PC-9 (cell line): ENCODE results near the gene MPV17. TPM values are rescaled to one million over a fixed set of nuclear protein-coding genes. Genes with fewer than 3 reads are reported as not detected.

Experiments used
- BruUV-seq: library from RNA; stranded (reverse); fragments of 400-500 nt; replicated peaks from 2 replicates; lab custom pipeline; 2021; lab: Mats Ljungman, UMichigan
- CTCF ChIA-PET: fragments of 300-600 bp; sonication (Branson Sonifier 250); formaldehyde crosslinking; loops from one replicate; lab custom pipeline; 2022; ENCODE audit warnings: antibody characterized with exemption; lab: Charles Lee
- POLR2A ChIA-PET: fragments of 300-600 bp; sonication (Branson Sonifier 250); formaldehyde crosslinking; loops from one replicate; lab custom pipeline; 2022; ENCODE audit warnings: antibody characterized with exemption; ENCODE audit not compliant: unreplicated experiment; lab: Charles Lee
- DNase-seq, 2 experiments: peaks; one replicate each; pipeline versions ENCODE4 v3.0.0 to v3.0.0-alpha.2; 2015 to 2022; ENCODE audit warnings: mixed read lengths in 1 of 2
- H2AFZ ChIP-seq: fragments of 200-600 bp; sonication (generic); 2 replicates; pipeline ENCODE4 v1.8.1; 2017; ENCODE audit warnings: antibody characterized with exemption
- H3F3A ChIP-seq: fragments of 200-600 bp; sonication (generic); 2 replicates; pipeline ENCODE4 v1.8.1; 2017; ENCODE audit warnings: antibody characterized with exemption, mild to moderate bottlenecking, low read depth; ENCODE audit not compliant: insufficient read depth
- H3K27ac ChIP-seq: fragments of 200-600 bp; sonication (generic); 2 replicates; pipeline ENCODE4 v1.6.1; 2016; ENCODE audit warnings: mixed run types
- H3K27me3 ChIP-seq: fragments of 200-600 bp; sonication (generic); 2 replicates; pipeline ENCODE4 v1.6.1; 2016; ENCODE audit warnings: low read depth, mixed run types; ENCODE audit not compliant: insufficient read depth
- H3K36me3 ChIP-seq: fragments of 200-600 bp; sonication (generic); 2 replicates; pipeline ENCODE4 v1.6.1; 2016; ENCODE audit warnings: low read depth, mixed run types
- H3K4me1 ChIP-seq: fragments of 200-600 bp; sonication (generic); replicated peaks from 2 replicates; pipeline ENCODE4 v1.6.1; 2016; ENCODE audit warnings: mixed run types; ENCODE audit not compliant: insufficient read depth
- H3K4me2 ChIP-seq: fragments of 200-600 bp; sonication (generic); 2 replicates; pipeline ENCODE4 v1.6.1; 2017; ENCODE audit warnings: mixed run types
- H3K4me3 ChIP-seq: fragments of 200-600 bp; sonication (generic); 2 replicates; pipeline ENCODE4 v1.6.1; 2016; ENCODE audit warnings: mixed run types
- H3K79me2 ChIP-seq: fragments of 200-600 bp; sonication (generic); 2 replicates; pipeline ENCODE4 v1.6.1; 2017; ENCODE audit warnings: low read depth, mixed run types
- H3K9me2 ChIP-seq: fragments of 200-600 bp; sonication (generic); 2 replicates; pipeline ENCODE4 v1.8.1; 2017; ENCODE audit warnings: mild to moderate bottlenecking; ENCODE audit not compliant: insufficient read depth
- H3K9me3 ChIP-seq: fragments of 200-600 bp; sonication (generic); 2 replicates; pipeline ENCODE4 v1.8.1; 2016; ENCODE audit warnings: low read depth; ENCODE audit not compliant: insufficient read depth
- H4K20me1 ChIP-seq: fragments of 200-600 bp; sonication (generic); 2 replicates; pipeline ENCODE4 v1.8.1; 2017; ENCODE audit not compliant: insufficient read depth
- CTCF ChIP-seq: fragments of 200-600 bp; sonication (generic); conservative IDR thresholded peaks from 2 replicates; pipeline ENCODE4 v1.6.1; 2017; ENCODE audit warnings: mixed run types, antibody characterized with exemption, mild to moderate bottlenecking, moderate library complexity
- EZH2 ChIP-seq: fragments of 200-600 bp; sonication (generic); IDR thresholded peaks from 2 replicates; pipeline ENCODE4 v1.8.0; 2017; ENCODE audit warnings: antibody characterized with exemption, low read depth
- intact Hi-C: fragments of 100-400 bp; cut with micrococcal nuclease; formaldehyde crosslinking; loops from one replicate; pipeline ENCODE4 v1.10.0; 2022; ENCODE audit not compliant: unreplicated experiment
- total RNA-seq: library from RNA; stranded (reverse); gene quantifications from 2 replicates; pipeline ENCODE4 v1.2.3, GENCODE V29; 2021

MPV17 gene
- total RNA-seq, 1 experiment from 2014 or later, result 47.5 TPM

DNA sequence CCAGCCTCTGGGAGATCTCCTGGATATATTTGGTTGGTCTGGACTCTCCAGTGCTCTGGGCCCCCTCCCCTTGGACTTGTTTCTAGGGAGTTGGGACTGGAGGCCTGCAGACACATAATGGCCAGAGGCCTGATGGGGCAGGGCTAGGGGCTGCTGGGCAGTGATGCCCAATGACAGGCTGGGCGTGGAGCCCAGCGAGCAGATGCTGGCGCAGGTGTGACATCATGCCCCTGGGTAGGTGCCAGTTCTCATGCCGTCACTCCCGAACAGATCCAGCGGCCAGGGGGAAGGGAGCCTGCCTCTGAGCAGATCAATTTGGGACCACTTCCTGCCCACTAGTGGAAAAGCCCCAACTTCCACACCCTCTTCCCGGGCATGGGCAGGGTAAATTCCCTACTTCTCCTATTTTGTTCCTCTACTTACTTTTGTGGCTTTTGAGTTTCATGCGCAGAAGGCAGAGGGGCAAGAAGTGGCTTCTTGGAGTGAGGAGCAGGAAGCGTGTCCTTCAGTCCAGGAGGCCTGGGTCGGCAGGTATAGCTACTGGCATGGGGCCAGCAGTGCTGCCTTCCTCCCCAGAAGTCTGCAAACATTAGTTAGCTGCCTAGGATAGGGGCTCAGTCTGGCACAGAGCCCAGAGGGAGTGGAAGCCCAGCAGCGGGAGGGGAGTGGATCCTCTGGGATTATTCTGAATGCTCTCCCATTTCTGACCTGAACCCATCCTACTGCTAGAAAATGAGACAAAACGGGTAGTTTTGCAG is 6.1 kb downstream of the MPV17 start:
- Histone ChIP-seq H3K79me2 (peaks cover 5% of the 10 kb centered on the region; the same call in 1 of the 2 replicates), H3K4me1 (peaks cover 14% of the 10 kb centered on the region), H4K20me1 (no peaks in the 10 kb centered on the region), H2AFZ (no peak overlapping the region), H3K4me3 (no peak overlapping the region), H3K27me3 (no peaks in the 10 kb centered on the region), H3K9me3 (no peaks in the 10 kb centered on the region), H3K4me2 (no peak overlapping the region), H3K36me3 (no peaks in the 10 kb centered on the region), H3F3A (peaks cover 12% of the 10 kb centered on the region; the same call in 1 of the 2 replicates), H3K9me2 (no peaks in the 10 kb centered on the region), H3K27ac (no peak overlapping the region)
- intact Hi-C loops, result no loop called here
- no peak for DNase-seq
- no TSS peak for BruUV-seq
- TF ChIP-seq CTCF (no peak), EZH2 (no peak)
- CTCF ChIA-PET, result no interaction called here
- POLR2A ChIA-PET, result interaction anchor here (0.6 kb wide), 1 partner anchor 46 kb away, joined by 4 read pairs; no protein-coding TSS in a partner anchor

DNA sequence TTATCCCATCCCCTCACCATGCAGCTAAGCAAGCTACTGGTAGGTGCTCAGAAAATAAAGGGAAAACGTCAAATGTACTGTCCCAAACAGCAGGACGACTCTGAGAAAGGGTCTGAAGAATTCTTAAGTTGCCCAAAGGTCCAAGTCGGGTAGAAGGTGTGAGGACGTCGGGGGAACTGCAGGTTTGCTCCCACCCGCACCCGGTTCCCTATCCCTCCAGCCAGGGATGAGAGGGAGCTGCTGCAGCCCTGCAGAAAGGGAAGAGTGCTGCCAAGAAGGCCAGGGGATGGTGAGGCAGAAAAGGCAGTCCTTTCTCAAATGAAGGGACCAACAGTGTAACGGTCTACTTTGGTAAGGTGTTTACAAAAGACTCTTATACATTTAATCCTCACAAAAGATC is 7.8 kb downstream of the MPV17 start:
- H3K9me3 ChIP-seq, result no peaks in the 10 kb centered on the region
- DNase-seq, result no peak
- H3K36me3 ChIP-seq, result no peaks in the 10 kb centered on the region
- H3K79me2 ChIP-seq, result no peaks in the 10 kb centered on the region
- POLR2A ChIA-PET, result no interaction called here
- H2AFZ ChIP-seq, result no peak overlapping the region
- H3K9me2 ChIP-seq, result no peaks in the 10 kb centered on the region
- CTCF ChIA-PET, result no interaction called here
- no peaks in the 10 kb centered on the region for H3F3A ChIP-seq
- no TSS peak for BruUV-seq
- H3K4me1 ChIP-seq, result no peaks in the 10 kb centered on the region
- no peak overlapping the region for H3K4me2 ChIP-seq
- no peaks in the 10 kb centered on the region for H3K27me3 ChIP-seq
- no peak overlapping the region for H3K27ac ChIP-seq
- H4K20me1 ChIP-seq, result no peaks in the 10 kb centered on the region
- TF ChIP-seq EZH2, result no peak
- no peak for TF ChIP-seq CTCF
- no peak overlapping the region for H3K4me3 ChIP-seq
- intact Hi-C loops, result no loop called here

GRCh38 chr2:27314709-27315108 is 8.2 kb downstream of the MPV17 start:
- no peak overlapping the region for H3K4me2 ChIP-seq
- POLR2A ChIA-PET, result no interaction called here
- no peaks in the 10 kb centered on the region for H3F3A ChIP-seq
- H3K27me3 ChIP-seq, result no peaks in the 10 kb centered on the region
- intact Hi-C loops, result no loop called here
- no peaks in the 10 kb centered on the region for H3K36me3 ChIP-seq
- no peaks in the 10 kb centered on the region for H3K4me1 ChIP-seq
- H3K9me3 ChIP-seq, result no peaks in the 10 kb centered on the region
- CTCF ChIA-PET, result no interaction called here
- TF ChIP-seq CTCF (no peak), EZH2 (no peak)
- H3K9me2 ChIP-seq, result no peaks in the 10 kb centered on the region
- H4K20me1 ChIP-seq, result no peaks in the 10 kb centered on the region
- BruUV-seq, result no TSS peak
- H2AFZ ChIP-seq, result no peak overlapping the region
- DNase-seq, result no peak
- no peak overlapping the region for H3K27ac ChIP-seq
- H3K4me3 ChIP-seq, result no peak overlapping the region
- H3K79me2 ChIP-seq, result no peaks in the 10 kb centered on the region
